Heart left ventricle (tissue), 13 donors: ENCODE results near the gene MGAT4B.

Experiments
- CTCF ChIP-seq, 12 donors: fragments of 200-600 bp; sonication (generic) in 4 of 12; IDR thresholded peaks; one replicate each; pipeline versions ENCODE4 v1.5.0 to v1.8.0; 2018 to 2022; ENCODE audit warnings: antibody characterized with exemption in 12 of 12, mild to moderate bottlenecking in 5 of 12
- POLR2A ChIP-seq, 2 donors: fragments of 450-650 bp; IDR thresholded peaks; one replicate each; pipeline ENCODE4 v1.6.1; 2017; ENCODE audit warnings: antibody characterized with exemption in 2 of 2, mild to moderate bottlenecking in 2 of 2, moderate library complexity in 2 of 2
- donor health status: ischemic (EF 13 %, LVEDD 7.1; RV severe dilation, severe dysfunction).
- donor health status: DM: no; HTN: yes; CAD: no.
- donor health status: DM: no; HTN: no; CAD: no.
- donor health status: ischemic (EF 25% LVEDD 6.9; RV normal size, moderate dysfunction).
- donor health status: ischemic (EF 25% LVEDD 5.7; RV mildly dilated, moderate dysfunction).
- donor health status: ischemic (EF 35%, LVEDD 5.7; RV mildly dilated, moderate dysfunction).
- donor health status: nonischemic (EF 11% LVEDD 7.7; RV severe dilation, severe dysfunction).
- donor health status: DM: yes; HTN: yes; CAD: no.
- donor health status: PGD.
- donor health status: ischemic (EF 29% LVEDD 5.4; RV normal size, mild dysfunction).
- donor health status: nonischemic (EF 23%, LVEDD 6.1; RV moderate dilation, normal function).

- TF ChIP-seq CTCF (IDR thresholded peaks at IDR 0.05) (no peak), POLR2A (IDR thresholded peaks at IDR 0.05) (no peak)
These were observed 28.8 kb downstream of the MGAT4B start for GRCh38 chr5:179777909-179778308.
